Activated CD8-positive, alpha-beta T cell treated with anti-CD3 and anti-CD28 coated beads, Interleukin-2, amount 10 ng/mL, durations not matched to agents 7 days and 5 days (primary cell): Measurements from ENCODE around the gene ITGB5. TPM values are rescaled to one million over a fixed set of nuclear protein-coding genes. Genes with fewer than 3 reads are reported as not detected.
"Not testable (repeated sequence)": the region's sequence is repeated elsewhere in the genome, so short reads cannot be mapped to it uniquely, and the experiment has no call there.

Experiments used
- ATAC-seq: fragments of 150-1000 bp; cut with Tn5 transposase; one replicate; pipeline ENCODE4 v1.10.0; 2021; ENCODE audit warnings: moderate library complexity
- CTCF ChIA-PET: fragments of 350-600 bp; sonication (Branson Sonifier 250); formaldehyde crosslinking; loops from one replicate; lab custom pipeline; 2021; ENCODE audit warnings: antibody characterized with exemption; lab: Charles Lee
- POLR2A ChIA-PET: fragments of 350-600 bp; sonication (Branson Sonifier 250); formaldehyde crosslinking; loops from one replicate; lab custom pipeline; 2021; ENCODE audit warnings: antibody characterized with exemption; lab: Charles Lee
- DNase-seq: peaks from one replicate; pipeline ENCODE4 v3.0.0-alpha.2; 2020
- H3K27ac Mint-ChIP-seq: one replicate; pipeline ENCODE4 v1.8.0; 2021; ENCODE audit warnings: mild to moderate bottlenecking, mixed read lengths
- H3K27me3 Mint-ChIP-seq: one replicate; pipeline ENCODE4 v1.8.0; 2021; ENCODE audit warnings: low read depth, mixed read lengths
- H3K36me3 Mint-ChIP-seq: one replicate; pipeline ENCODE4 v1.8.0; 2021; ENCODE audit warnings: low read depth, mixed read lengths
- H3K4me1 Mint-ChIP-seq: one replicate; pipeline ENCODE4 v1.8.0; 2021; ENCODE audit warnings: low read depth, mixed read lengths
- H3K4me3 Mint-ChIP-seq: one replicate; pipeline ENCODE4 v1.8.0; 2021; ENCODE audit warnings: mild to moderate bottlenecking, mixed read lengths
- H3K9me3 Mint-ChIP-seq: one replicate; pipeline ENCODE4 v1.8.0; 2022; ENCODE audit warnings: mixed read lengths; ENCODE audit not compliant: insufficient read depth
- total RNA-seq, 2 experiments: library from RNA; stranded (reverse); gene quantifications; one replicate each; pipeline ENCODE4 v1.2.3, GENCODE V29; 2021

ITGB5 gene
- total RNA-seq, 2 experiments from 2014 or later, result not detected

DNA sequence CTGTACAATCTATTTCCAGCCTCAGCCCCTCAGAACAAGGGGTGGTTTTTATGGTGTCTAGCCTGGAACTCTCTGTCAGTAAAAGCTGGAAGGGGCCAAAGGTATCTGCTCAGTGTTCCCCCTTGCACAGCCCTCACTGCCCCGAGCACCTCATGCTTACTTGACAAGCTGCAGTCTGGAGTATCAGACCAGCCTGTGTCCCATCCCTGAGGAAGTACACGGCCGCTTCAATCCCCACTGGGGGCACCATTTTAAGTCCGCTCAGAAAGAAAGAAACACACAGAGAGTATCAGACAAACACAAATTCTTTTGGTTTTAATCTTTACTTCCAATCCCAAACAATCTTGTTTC lies 124.5 kb downstream of the ITGB5 start:
- H3K27me3 Mint-ChIP-seq, result no peaks in the 10 kb centered on the region
- DNase-seq (no peak), ATAC-seq (no peak)
- ChIA-PET POLR2A (no interaction called here), CTCF (interaction anchor here (2.9 to 8.3 kb wide), 3 partner anchors 9 to 142 kb away, joined by 11 to 194 read pairs (median 22); no protein-coding TSS in a partner anchor)
- no peaks in the 10 kb centered on the region for H3K36me3 Mint-ChIP-seq
- no peak overlapping the region for H3K27ac Mint-ChIP-seq
- peaks cover 6% of the 10 kb centered on the region for H3K4me1 Mint-ChIP-seq
- no peaks in the 10 kb centered on the region for H3K9me3 Mint-ChIP-seq
- no peak overlapping the region for H3K4me3 Mint-ChIP-seq

DNA sequence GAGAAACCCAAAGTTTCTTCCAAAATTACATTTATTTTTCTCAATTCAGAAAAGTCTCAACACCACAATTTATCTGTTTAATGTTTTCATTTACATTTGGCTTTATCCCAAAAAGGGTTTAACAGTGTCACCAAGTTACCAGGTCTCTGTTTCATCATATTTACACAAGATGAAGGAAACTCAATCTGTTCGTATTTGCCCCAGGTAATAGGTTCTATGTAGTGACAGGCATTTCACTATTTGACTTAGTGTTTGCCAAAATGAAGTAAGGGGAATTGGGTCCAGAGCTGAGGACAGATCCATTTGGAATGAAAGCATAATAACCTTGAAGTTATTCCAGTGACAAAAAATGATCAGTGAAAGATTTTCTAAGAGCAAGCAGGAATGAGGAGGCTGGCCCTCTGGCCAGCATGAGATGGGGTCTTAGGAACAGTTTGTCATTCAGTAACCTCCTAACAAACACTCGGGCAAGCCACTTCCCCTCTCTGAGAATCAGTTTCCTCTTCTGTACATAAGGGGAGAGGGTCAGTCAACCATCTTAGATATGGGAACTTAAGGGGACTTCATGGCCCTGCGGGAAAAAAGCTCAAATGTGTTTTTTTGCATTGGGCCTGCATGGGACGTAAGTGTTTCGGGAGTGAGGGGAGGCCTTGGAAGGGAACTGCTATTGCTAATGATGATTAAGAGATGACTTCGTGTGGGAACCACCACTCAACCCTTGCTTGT lies 125.1 kb downstream of the ITGB5 start:
- ATAC-seq, result no peak
- Mint-ChIP-seq H3K4me1 (peaks cover 6% of the 10 kb centered on the region), H3K27me3 (no peaks in the 10 kb centered on the region), H3K4me3 (no peak overlapping the region), H3K27ac (no peak overlapping the region), H3K36me3 (no peaks in the 10 kb centered on the region), H3K9me3 (no peaks in the 10 kb centered on the region)
- CTCF ChIA-PET, result interaction anchor here (1.2 to 8.3 kb wide), 18 partner anchors 9 to 823 kb away, joined by 4 to 194 read pairs (median 6); partner anchors contain the start of gene UMPS
- DNase-seq, result no peak
- POLR2A ChIA-PET, result no interaction called here

DNA sequence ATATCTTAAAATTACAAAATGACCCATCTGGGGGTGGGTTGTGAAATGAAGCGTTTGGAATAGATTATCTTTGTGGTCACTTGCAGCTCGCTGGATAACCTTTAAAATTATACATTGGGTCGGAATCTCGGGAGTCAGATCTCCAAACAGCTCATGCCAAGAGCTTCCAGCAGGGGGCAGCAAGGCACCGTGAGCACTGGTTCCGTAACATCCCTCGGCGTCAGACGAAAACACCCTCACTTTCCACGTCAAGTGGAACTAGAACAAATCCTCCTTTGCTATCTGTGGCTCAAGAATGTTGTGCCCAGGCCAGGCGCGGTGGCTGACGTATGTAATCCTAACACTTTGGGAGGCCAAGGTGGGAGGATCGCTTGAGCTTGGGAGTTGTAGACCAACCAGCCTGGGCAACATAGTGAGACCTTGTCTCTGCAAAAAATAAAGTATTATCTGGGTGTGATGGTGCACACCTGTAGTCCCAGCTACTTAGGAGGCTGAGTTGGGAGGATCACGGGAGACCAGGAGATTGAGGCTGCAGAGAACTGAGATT lies 125.8 kb downstream of the ITGB5 start:
- H3K27me3 Mint-ChIP-seq, result no peaks in the 10 kb centered on the region
- H3K27ac Mint-ChIP-seq, result peak overlapping the region; percentile 13
- no peaks in the 10 kb centered on the region for H3K36me3 Mint-ChIP-seq
- ChIA-PET POLR2A (interaction anchor here (1.1 to 1.3 kb wide), 2 partner anchors 9 to 140 kb away, joined by 4 to 9 read pairs; no protein-coding TSS in a partner anchor), CTCF (interaction anchor here (0.5 to 8.3 kb wide), 43 partner anchors 10 to 830 kb away, joined by 3 to 194 read pairs (median 4); partner anchors contain the start of genes ITGB5, MUC13 and UMPS)
- H3K4me1 Mint-ChIP-seq, result peaks cover 6% of the 10 kb centered on the region
- no peaks in the 10 kb centered on the region for H3K9me3 Mint-ChIP-seq
- DNase-seq (peak; percentile 85), ATAC-seq (peak; percentile 79)
- peak overlapping the region; percentile 40 for H3K4me3 Mint-ChIP-seq

DNA sequence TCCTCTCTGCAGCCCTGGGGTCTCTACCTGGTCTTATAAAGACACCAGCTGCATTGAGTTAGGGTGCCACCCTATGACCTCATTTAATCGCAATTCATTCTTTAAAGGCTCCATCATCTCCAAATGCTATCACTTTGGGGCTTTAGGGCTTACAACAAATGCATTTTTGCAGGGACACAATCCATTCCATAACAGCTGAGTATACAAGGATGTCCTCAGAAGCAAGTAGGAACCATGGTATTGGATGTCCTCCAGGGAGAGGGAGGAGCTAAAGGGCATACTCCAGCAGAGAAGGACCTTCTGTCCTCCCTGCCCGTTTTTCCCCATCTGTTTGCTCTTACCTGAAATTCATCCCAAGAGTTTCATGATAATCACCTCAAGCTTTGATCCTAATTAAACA lies 126.6 kb downstream of the ITGB5 start:
- CTCF ChIA-PET, result interaction anchor here (0.5 to 8.3 kb wide), 47 partner anchors 9 to 1350 kb away, joined by 3 to 194 read pairs (median 4); partner anchors contain the start of genes ITGB5, MUC13 and UMPS
- Mint-ChIP-seq H3K4me3 (no peak overlapping the region), H3K9me3 (no peaks in the 10 kb centered on the region), H3K27me3 (no peaks in the 10 kb centered on the region), H3K4me1 (peaks cover 6% of the 10 kb centered on the region), H3K36me3 (no peaks in the 10 kb centered on the region), H3K27ac (no peak overlapping the region)
- POLR2A ChIA-PET, result interaction anchor here (1.1 to 1.3 kb wide), 2 partner anchors 9 to 141 kb away, joined by 4 to 9 read pairs; no protein-coding TSS in a partner anchor
- DNase-seq (no peak), ATAC-seq (no peak)

DNA sequence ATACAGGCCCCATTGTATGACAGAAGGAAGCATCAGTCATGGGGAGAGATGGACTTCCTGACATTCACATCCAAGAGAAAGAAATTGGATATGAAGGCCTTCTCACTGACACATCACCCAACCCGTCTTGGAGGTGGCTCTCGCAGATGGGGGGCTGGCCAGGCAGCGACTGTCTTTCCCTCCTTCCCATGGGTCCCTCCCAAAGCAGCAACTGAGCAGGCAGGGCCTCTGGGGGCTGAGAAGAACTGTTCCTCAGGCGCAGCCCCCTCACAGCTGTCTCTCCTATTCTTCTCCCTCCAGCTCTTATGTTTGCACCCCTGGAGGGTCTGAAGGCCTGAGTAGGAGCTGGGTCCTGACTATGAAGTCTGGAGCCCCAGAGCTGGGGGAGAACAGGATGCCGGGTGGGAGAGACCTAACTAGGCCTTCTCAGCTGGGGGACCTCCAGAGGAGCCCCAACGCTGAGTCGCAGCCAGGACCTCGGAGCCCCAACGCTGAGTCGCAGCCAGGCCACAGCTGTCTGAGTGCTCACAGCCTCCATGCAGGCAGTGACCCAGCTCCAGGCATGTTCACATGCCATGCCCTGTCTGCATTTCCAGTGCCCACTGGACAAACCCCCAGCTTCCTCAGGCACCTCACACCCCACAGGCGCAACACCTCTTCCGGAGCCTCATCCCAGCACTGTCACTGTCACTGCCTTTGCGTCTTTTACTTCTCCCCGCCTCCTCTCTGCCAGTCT lies 127.3 kb downstream of the ITGB5 start:
- Mint-ChIP-seq H3K36me3 (no peaks in the 10 kb centered on the region), H3K27me3 (no peaks in the 10 kb centered on the region), H3K27ac (no peak overlapping the region), H3K9me3 (no peaks in the 10 kb centered on the region), H3K4me1 (peaks cover 6% of the 10 kb centered on the region), H3K4me3 (no peak overlapping the region)
- POLR2A ChIA-PET, result no interaction called here
- ATAC-seq (no peak), DNase-seq (no peak)
- CTCF ChIA-PET, result interaction anchor here (0.8 to 8.3 kb wide), 17 partner anchors 8 to 826 kb away, joined by 3 to 194 read pairs (median 4); partner anchors contain the start of gene ITGB5

DNA sequence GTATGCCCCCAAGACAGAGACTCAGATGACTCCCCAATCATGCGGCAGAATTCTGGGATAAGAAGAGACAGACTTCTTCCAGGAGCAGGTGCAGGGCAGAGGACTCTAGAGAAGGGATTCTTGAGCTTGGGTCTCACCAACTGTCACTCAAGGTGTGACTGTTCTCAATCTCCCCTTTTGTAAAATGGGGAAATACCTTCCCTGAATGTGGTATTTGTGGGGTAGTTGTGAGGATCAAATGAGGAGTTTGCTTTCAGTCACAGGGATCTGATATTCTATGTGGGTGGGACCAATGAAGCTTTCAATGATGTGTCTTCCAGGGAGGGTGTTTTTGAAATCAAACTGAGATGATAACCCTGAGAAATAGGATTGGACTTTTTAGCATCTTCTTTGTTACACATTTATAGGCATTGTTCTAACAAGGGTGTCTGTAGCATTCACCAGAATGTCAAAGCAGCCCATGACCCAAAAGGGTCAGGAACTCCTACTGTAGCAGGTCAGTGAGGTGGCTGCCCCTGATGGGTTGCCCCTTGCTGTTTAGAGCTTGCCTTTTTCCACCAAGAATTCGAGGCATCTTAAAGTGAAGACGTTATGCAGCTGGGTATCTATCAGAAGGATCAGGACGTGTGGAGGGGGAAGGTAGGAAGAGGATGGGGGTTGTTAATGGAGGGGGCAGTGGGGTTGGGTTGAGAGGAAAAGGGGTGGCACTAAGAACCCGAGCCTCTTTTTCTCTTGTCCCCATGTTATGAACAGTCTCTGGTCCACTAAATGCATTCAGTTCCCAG lies 128.1 kb downstream of the ITGB5 start:
- no peaks in the 10 kb centered on the region for H3K36me3 Mint-ChIP-seq
- H3K9me3 Mint-ChIP-seq, result no peaks in the 10 kb centered on the region
- no peak overlapping the region for H3K27ac Mint-ChIP-seq
- ChIA-PET POLR2A (no interaction called here), CTCF (interaction anchor here (1.0 to 8.3 kb wide), 3 partner anchors 28 to 145 kb away, joined by 3 to 194 read pairs (median 15); no protein-coding TSS in a partner anchor)
- H3K4me3 Mint-ChIP-seq, result no peak overlapping the region
- DNase-seq, result no peak
- no peak for ATAC-seq
- H3K4me1 Mint-ChIP-seq, result peaks cover 6% of the 10 kb centered on the region
- H3K27me3 Mint-ChIP-seq, result no peaks in the 10 kb centered on the region

DNA sequence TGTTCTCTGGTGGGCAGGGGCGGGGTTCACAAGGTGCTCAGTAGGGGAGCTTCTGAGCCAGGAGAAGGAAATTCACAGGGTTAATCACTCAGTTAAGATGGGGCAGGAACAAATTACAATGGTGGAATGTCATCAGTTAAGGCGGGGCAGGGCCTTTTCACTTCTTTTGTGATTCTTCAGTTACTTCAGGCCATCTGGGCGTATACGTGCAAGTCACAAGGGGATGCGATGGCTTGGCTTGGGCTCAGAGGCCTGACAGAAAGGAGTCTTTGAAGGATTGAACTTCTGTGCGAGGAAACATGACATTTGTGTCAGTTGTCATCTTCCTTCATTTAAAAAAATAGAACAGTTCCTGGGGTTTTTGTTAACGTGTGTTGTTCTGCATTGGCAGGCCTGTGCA lies 129.2 kb downstream of the ITGB5 start:
- DNase-seq, ATAC-seq, H3K27ac Mint-ChIP-seq, H3K4me3 Mint-ChIP-seq, POLR2A ChIA-PET, H3K27me3 Mint-ChIP-seq, H3K9me3 Mint-ChIP-seq, H3K36me3 Mint-ChIP-seq, H3K4me1 Mint-ChIP-seq: not testable (repeated sequence)
- CTCF ChIA-PET, result interaction anchor here (8.3 kb wide), 1 partner anchor 146 kb away, joined by 194 read pairs; no protein-coding TSS in a partner anchor

DNA sequence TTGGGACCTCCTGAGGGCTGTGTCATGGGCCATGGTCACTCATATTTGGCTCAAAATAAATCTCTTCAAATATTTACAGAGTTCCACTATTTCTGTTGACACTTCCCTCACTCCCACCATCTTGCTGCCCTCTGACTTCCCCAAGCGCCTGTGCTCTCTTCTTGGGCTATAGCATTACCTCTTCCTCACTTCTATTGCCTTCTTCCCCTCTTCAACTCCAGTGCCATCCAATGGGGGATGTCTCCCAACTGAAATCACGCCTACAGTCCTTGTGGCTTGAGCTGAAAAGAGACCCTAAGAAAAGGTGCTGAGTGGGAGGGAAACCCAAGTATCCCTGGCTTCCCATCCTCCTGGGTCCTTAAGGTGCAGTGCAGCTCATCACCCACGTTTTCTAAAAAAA lies 135.1 kb downstream of the ITGB5 start:
- no peak for DNase-seq
- Mint-ChIP-seq H3K4me3 (no peak overlapping the region), H3K27me3 (no peaks in the 10 kb centered on the region), H3K27ac (no peak overlapping the region), H3K9me3 (no peaks in the 10 kb centered on the region), H3K36me3 (peaks cover 4% of the 10 kb centered on the region), H3K4me1 (no peaks in the 10 kb centered on the region)
- no peak for ATAC-seq
- ChIA-PET POLR2A (no interaction called here), CTCF (interaction anchor here (1.5 kb wide), 1 partner anchor 9 kb away, joined by 6 read pairs; no protein-coding TSS in a partner anchor)

DNA sequence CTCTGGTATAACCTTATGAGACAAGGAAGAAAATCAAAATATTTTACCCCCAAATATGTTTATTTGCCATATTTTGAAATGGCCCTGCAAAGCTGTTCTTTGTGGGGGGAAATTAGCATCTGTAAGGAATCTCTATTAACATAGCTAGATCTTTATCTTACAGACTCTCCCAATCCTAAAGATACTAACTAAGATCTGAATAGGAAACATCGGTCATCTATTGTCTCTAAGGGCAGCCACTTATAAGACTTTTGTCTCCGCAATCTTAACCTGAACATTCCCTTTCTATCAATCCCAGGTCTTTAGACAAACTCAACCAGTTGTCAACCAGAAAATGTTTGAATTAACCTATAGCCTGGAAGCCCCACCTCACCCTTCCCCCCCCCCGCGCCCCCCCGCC lies 135.7 kb downstream of the ITGB5 start:
- ATAC-seq, result no peak
- CTCF ChIA-PET, result interaction anchor here (1.5 kb wide), 1 partner anchor 9 kb away, joined by 6 read pairs; no protein-coding TSS in a partner anchor
- H3K9me3 Mint-ChIP-seq, result no peaks in the 10 kb centered on the region
- H3K4me1 Mint-ChIP-seq, result no peaks in the 10 kb centered on the region
- H3K36me3 Mint-ChIP-seq, result peaks cover 6% of the 10 kb centered on the region
- DNase-seq, result no peak
- H3K27ac Mint-ChIP-seq, result no peak overlapping the region
- H3K27me3 Mint-ChIP-seq, result no peaks in the 10 kb centered on the region
- POLR2A ChIA-PET, result no interaction called here
- no peak overlapping the region for H3K4me3 Mint-ChIP-seq

DNA sequence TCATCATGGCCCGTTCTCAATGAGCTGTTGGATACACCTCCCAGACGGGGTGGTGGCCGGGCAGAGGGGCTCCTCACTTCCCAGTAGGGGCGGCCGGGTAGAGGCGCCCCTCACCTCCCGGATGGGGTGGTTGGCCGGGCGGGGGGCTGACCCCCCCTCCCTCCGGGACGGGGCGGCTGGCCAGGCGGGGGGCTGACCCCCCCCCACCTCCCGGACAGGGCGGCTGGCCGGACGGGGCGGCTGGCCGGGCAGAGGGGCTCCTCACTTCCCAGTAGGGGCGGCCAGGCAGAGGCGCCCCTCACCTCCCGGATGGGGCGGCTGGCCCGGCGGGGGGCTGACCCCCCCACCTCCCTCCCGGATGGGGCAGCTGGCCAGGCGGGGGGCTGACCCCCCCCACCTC lies 137.3 kb downstream of the ITGB5 start:
- CTCF ChIA-PET, result not testable (repeated sequence)

More for the DNA sequence above, 137.3 kb downstream of the ITGB5 start:
- H3K27me3 Mint-ChIP-seq, POLR2A ChIA-PET, H3K9me3 Mint-ChIP-seq, H3K4me1 Mint-ChIP-seq, ATAC-seq, H3K27ac Mint-ChIP-seq, H3K4me3 Mint-ChIP-seq, DNase-seq: not testable (repeated sequence)
- H3K36me3 Mint-ChIP-seq, result peaks cover 14% of the 10 kb centered on the region
